Testis (tissue), 2 donors: Measurements from ENCODE around the gene STX3.

Experiments
- CTCF ChIP-seq, 3 experiments: fragments of 450-650 bp in 2 of 3; fragments of 200-600 bp in 1 of 3; sonication (generic) in 1 of 3; IDR thresholded peaks; one replicate each; pipeline ENCODE4 v1.5.1; 2016 to 2019; ENCODE audit warnings: antibody characterized with exemption in 3 of 3, mild to moderate bottlenecking in 2 of 3, moderate library complexity in 1 of 3
- POLR2A ChIP-seq: fragments of 450-650 bp; IDR thresholded peaks from one replicate; pipeline ENCODE4 v1.6.1; 2017; ENCODE audit warnings: antibody characterized with exemption, mild to moderate bottlenecking, moderate library complexity

GRCh38 chr11:59767225-59767611 is 12.0 kb downstream of the STX3 start:
- TF ChIP-seq POLR2A (no peak), CTCF (IDR thresholded peaks at IDR 0.05) (no peak)
